Measurements from ENCODE around the gene HSFX2. TPM values are rescaled to one million over a fixed set of nuclear protein-coding genes. Genes with fewer than 3 reads are reported as not detected.
"Not testable (repeated sequence)": the region's sequence is repeated elsewhere in the genome, so short reads cannot be mapped to it uniquely, and the experiment has no call there.

The HSFX2 gene, protein sequence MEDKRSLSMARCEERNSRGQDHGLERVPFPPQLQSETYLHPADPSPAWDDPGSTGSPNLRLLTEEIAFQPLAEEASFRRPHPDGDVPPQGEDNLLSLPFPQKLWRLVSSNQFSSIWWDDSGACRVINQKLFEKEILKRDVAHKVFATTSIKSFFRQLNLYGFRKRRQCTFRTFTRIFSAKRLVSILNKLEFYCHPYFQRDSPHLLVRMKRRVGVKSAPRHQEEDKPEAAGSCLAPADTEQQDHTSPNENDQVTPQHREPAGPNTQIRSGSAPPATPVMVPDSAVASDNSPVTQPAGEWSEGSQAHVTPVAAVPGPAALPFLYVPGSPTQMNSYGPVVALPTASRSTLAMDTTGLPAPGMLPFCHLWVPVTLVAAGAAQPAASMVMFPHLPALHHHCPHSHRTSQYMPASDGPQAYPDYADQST
- total RNA-seq: not detected
- long read RNA-seq: 0 reads

- DNase-seq; intact Hi-C loops (cut with DNase I); ATAC-seq (ENCODE audit: poor library complexity): not testable (repeated sequence)
These were observed at the start of gene HSFX2 for GRCh38 chrX:149595214-149595613. Gene HSFX2, minus strand, starts transcription at chrX:149595314. Its CDS starts 614 bp downstream, at chrX:149594700.

DNA sequence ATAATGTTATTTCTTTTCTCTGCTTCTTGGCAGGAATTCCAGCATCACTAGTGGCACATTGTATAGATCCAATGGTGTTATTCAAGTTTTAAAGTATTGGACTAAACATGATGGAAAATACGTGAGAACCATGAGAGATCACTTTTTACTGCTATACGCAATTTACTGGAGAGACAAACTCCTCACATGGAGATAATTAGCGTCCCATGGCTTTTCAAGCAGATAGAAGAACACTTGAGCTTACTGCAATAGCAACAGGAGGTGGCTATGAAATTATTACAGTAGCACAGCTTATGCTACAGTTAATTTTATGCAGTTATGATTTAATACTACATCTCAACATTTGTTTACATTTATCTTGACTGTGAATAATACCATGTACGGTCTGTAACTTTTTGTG is 48.4 kb upstream of the HSFX2 start:
- DNase-seq (no peak), ATAC-seq (ENCODE audit: poor library complexity) (no peak)
- intact Hi-C loops (cut with DNase I): no loop called here

DNA sequence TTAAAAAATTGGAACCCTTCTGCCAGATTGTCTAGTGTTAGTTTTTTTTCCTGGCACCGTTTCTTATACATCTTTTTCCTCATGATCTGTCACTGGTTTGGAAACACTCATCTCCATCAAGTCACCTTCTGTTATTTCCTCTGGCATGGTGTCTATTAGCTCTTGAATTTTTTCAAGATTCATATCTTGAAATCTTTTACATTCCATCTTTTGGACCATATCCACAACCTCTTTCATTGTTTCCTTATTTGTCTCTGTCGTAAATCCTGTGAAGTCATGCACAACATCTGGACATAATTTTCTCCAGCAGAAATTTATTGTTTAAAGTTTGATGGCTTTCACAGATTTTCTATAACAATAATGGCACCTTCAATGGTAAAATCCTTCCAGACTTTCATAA is 46.7 kb upstream of the HSFX2 start:
- no peak for DNase-seq
- intact Hi-C loops (cut with DNase I): no loop called here
- no peak for ATAC-seq (ENCODE audit: poor library complexity)

DNA sequence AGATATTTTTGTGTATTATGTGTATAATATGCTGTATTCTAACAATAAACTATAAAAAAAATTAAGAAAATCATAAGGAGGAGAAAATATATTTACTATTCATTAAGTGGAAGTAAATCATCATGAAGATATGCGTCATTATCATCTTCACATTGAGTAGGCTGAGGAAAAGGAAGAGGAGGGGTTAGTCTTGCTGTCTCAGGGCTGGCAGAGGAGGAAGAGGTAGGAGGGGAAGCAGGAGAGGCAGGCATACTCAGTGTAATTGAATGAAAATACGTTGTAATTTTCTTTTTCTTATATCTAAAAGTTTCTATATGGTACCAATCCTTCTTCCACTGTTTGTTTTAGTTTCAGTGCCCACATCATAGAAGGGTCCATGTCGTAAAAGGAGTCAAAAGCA is 46.3 kb upstream of the HSFX2 start:
- ATAC-seq (ENCODE audit: poor library complexity) (no peak), DNase-seq (no peak)
- intact Hi-C loops (cut with DNase I): no loop called here

- intact Hi-C loops (cut with DNase I): no loop called here
- DNase-seq (no peak), ATAC-seq (ENCODE audit: poor library complexity) (no peak)
These were observed 44.5 kb upstream of the HSFX2 start for GRCh38 chrX:149639568-149639967.

- no peak for ATAC-seq (ENCODE audit: poor library complexity)
- no peak for DNase-seq
- intact Hi-C loops (cut with DNase I): no loop called here
These were observed 43.7 kb upstream of the HSFX2 start for GRCh38 chrX:149638860-149639259.

- DNase-seq (no peak), ATAC-seq (ENCODE audit: poor library complexity) (no peak)
- intact Hi-C loops (cut with DNase I): no loop called here
These were observed 38.4 kb upstream of the HSFX2 start for GRCh38 chrX:149633511-149633910.

- DNase-seq: peak; percentile 82
- intact Hi-C loops (cut with DNase I): no loop called here
- peak; percentile 92 for ATAC-seq (ENCODE audit: poor library complexity)
These were observed 36.4 kb upstream of the HSFX2 start, which contains the start of gene TMEM185A for GRCh38 chrX:149631234-149632165. Gene TMEM185A, minus strand, starts transcription at chrX:149631792. Its CDS starts 212 bp downstream, at chrX:149631580.

- intact Hi-C loops (cut with DNase I): no loop called here
These were observed 35.6 kb upstream of the HSFX2 start for GRCh38 chrX:149630681-149631233.

DNA sequence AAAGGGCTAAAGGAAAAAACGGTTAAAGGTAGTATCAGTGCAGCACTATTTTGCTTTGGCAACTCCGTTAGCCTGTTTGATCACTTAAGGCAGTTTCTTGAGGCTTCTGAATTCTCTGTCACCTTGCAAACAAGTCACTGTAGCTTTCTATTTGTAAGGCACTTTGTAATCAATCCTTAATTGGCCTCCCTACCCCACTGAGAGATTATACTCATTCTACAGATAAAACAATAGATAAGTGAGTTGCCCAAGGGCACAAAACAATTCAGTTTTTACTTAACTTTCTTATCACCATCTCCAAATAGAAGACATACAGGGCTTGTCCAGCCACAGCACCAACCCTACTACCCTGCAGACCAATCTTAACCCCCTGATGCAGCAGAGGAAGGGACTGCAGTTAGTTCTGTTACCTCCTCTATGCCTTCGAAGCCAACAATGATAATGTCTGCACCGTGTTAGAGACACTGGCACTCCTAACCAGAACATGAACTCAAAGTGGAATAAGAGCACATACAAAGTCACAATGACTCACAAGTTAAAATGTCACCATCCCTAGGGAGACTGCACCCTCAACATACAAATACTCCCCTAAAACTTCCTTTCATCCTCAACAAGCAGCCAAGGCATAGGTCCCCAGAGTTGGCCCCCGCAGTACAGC is 34.7 kb upstream of the HSFX2 start:
- no peak for DNase-seq
- intact Hi-C loops (cut with DNase I): no loop called here
- no peak for ATAC-seq (ENCODE audit: poor library complexity)

More at GRCh38 chrX:149630681-149631233, 35.6 kb upstream of the HSFX2 start:
- ATAC-seq (ENCODE audit: poor library complexity): peak; percentile 89
- DNase-seq: no peak

- intact Hi-C loops (cut with DNase I): no loop called here
- ATAC-seq (ENCODE audit: poor library complexity) (no peak), DNase-seq (no peak)
These were observed 33.7 kb upstream of the HSFX2 start for GRCh38 chrX:149628768-149629167.

DNA sequence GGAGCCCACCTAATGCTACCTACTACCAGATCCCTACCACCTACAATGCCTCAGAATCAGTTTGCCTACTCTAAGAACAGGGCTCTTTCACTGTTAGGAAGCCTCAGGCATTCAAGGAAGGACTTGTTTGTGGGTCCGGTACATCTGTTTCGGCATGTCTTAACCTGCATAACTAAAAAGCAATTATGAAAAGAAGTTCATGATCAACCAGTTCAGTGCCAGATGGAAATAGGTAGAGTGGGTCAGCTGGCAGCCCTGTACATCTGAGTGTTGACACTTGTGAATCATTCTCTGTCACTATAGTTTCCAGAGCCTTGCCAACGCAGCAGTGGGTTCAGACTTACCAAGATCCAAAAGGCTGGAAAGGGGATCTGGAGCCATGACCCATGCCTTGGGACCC is 33.2 kb upstream of the HSFX2 start:
- ATAC-seq (ENCODE audit: poor library complexity): no peak
- intact Hi-C loops (cut with DNase I): no loop called here
- DNase-seq: no peak

GRCh38 chrX:149626829-149627228 is 31.7 kb upstream of the HSFX2 start:
- not testable (repeated sequence) for ATAC-seq (ENCODE audit: poor library complexity); DNase-seq

GRCh38 chrX:149619662-149620061 is 24.5 kb upstream of the HSFX2 start:
- intact Hi-C loops (cut with DNase I); DNase-seq; ATAC-seq (ENCODE audit: poor library complexity): not testable (repeated sequence)

More at GRCh38 chrX:149626829-149627228, 31.7 kb upstream of the HSFX2 start:
- intact Hi-C loops (cut with DNase I): not testable (repeated sequence)

DNA sequence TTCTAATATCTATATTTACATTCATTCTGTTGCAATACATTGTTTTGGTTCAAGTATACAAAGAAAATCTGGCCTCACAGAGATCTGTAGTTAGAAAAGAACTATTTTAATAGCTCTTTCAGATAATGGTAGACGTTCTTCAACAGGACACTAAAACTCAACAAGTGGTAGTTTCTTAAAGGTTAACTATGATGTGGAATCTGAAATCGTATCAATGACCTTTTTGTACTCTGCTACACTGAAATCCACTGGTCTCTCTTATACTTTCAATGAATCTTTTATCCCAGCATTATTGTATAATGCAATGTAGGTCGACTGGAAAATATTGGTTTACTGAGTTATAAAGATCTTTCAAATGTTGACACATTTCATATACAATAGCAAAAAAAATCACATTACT is 23.8 kb upstream of the HSFX2 start:
- ATAC-seq (ENCODE audit: poor library complexity): no peak
- intact Hi-C loops (cut with DNase I): no loop called here
- no peak for DNase-seq

DNA sequence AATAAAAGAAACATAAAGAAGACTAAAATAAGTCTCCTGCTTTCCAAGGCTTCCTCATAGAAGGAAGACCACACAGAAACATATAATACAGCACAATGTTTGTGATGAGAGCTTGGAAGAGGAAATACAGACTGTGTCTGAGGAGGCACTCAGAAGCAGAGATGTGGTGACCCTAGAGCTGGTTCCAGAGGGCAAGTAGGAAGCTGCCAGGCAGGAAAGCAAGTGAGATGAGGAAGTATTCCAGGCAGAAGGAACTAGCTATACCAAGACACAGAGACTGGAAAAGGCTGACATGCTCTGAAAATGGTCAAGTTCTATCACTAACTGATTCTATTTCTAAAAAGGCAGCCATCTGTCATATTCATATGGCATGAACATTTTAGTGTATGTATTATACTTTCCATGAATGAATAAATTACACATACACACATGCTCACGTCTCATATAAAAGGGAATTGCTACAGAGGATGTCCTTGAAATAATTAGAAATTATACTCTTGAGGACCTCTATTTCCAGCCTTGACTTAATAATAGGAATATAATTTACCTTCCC is 16.6 kb upstream of the HSFX2 start:
- intact Hi-C loops (cut with DNase I): no loop called here
- no peak for ATAC-seq (ENCODE audit: poor library complexity)

DNA sequence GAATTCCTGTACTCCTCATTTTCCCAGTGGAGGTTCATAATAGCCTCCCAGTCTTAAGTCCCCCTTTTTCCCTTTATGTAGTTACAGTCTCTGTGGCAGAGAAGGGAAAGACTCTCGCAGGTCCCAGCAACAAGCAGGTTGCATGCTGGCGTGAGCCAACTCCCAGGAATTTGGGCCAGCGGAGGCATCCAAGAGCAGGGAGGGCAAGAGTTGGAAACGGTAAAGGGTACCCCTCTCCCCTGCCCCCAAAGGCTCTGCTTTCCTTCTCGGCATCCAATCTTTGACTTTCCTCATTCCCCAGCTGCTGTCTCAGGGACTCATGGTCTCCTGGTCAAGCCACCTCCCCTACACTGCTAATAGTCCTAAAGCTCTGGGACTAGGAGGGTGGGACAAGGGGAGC is 15.4 kb upstream of the HSFX2 start:
- ATAC-seq (ENCODE audit: poor library complexity) (no peak), DNase-seq (no peak)
- intact Hi-C loops (cut with DNase I): no loop called here

More for the DNA sequence above, 16.6 kb upstream of the HSFX2 start:
- no peak for DNase-seq

DNA sequence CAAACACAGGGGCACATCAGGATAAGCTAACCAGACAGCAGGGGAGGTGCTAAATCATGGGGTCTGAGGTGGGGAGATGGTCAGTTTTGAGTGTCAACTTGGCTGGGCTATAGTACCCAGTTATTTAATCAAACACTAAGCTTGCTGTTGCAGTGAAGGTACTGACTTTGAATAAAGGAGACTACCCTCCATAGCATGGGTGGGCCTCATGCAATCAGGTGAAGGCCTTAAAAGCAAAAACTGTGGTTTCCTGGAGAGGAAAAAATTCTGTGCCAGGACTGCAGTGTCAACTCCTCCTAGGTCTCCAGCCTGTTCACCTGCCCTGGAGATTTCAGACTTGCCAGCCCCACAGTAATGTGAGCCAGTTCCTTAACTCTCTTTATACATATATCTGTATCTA is 12.6 kb upstream of the HSFX2 start:
- DNase-seq: no peak
- intact Hi-C loops (cut with DNase I): no loop called here
- ATAC-seq (ENCODE audit: poor library complexity): no peak
